WI38 (cell line): Measurements from ENCODE around the gene INIP.
A peak's percentile ranks its signal among the peaks of the same experiment; 100 is the strongest.

Experiments used
- H3K4me3 ChIP-seq: 2 replicates; pipeline ENCODE4 v1.5.1; 2011; ENCODE audit warnings: low read depth, mild to moderate bottlenecking, control low read depth, low read length
- CTCF ChIP-seq: IDR thresholded peaks from 2 replicates; pipeline ENCODE4 v1.5.1; 2012; ENCODE audit warnings: low read depth, mild to moderate bottlenecking, control low read depth, low read length

Gene INIP

GRCh38 chr9:112670991-112671625, 46.8 kb downstream of the INIP start:
- no peak overlapping the region for H3K4me3 ChIP-seq
- TF ChIP-seq CTCF = no peak

- TF ChIP-seq CTCF = no peak
- H3K4me3 ChIP-seq = no peak overlapping the region
These were observed 48.6 kb downstream of the INIP start for GRCh38 chr9:112669326-112669725.

GRCh38 chr9:112665347-112665746, 52.6 kb downstream of the INIP start:
- TF ChIP-seq CTCF = peak; percentile 19; the same call in 1 of the 2 replicates
- H3K4me3 ChIP-seq = no peak overlapping the region

- TF ChIP-seq CTCF = no peak
- no peak overlapping the region for H3K4me3 ChIP-seq
These were observed 53.4 kb downstream of the INIP start for GRCh38 chr9:112664531-112664930.

GRCh38 chr9:112663681-112664080, 54.2 kb downstream of the INIP start:
- no peak overlapping the region for H3K4me3 ChIP-seq
- no peak for TF ChIP-seq CTCF

- no peak overlapping the region for H3K4me3 ChIP-seq
These were observed 58.0 kb downstream of the INIP start for GRCh38 chr9:112659906-112660305.

More at GRCh38 chr9:112659906-112660305, 58.0 kb downstream of the INIP start:
- no peak for TF ChIP-seq CTCF
